SK-N-SH (cell line): ENCODE measurements around the gene MAST4.

Source experiments
- CTCF ChIP-seq: fragments of 200-600 bp; sonication (generic); IDR thresholded peaks from 2 replicates; pipeline ENCODE4 v1.6.1; 2017; ENCODE audit warnings: antibody characterized with exemption, mild to moderate bottlenecking, moderate library complexity
- EP300 ChIP-seq, 2 experiments: IDR thresholded peaks; 2 replicates each; pipeline versions ENCODE4 v1.4.0 to v1.6.1; 2012; ENCODE audit warnings: borderline replicate concordance in 1 of 2, low read depth in 1 of 2, low read length in 1 of 2
- EZH2phosphoT487 ChIP-seq: fragments of 200-600 bp; sonication (generic); IDR thresholded peaks from 2 replicates; pipeline ENCODE4 v1.6.1; 2017; ENCODE audit warnings: low read depth, mixed run types, mild to moderate bottlenecking, antibody characterized with exemption, moderate library complexity, borderline replicate concordance
- FOXM1 ChIP-seq: IDR thresholded peaks from 2 replicates; pipeline ENCODE4 v1.4.0; 2012; ENCODE audit warnings: low read depth, mild to moderate bottlenecking
- GABPA ChIP-seq: IDR thresholded peaks from 2 replicates; pipeline ENCODE4 v1.4.0; 2012; ENCODE audit warnings: low read depth, mild to moderate bottlenecking
- POLR2AphosphoS5 ChIP-seq: IDR thresholded peaks from 2 replicates; pipeline ENCODE4 v1.6.1; 2012; ENCODE audit warnings: low read depth, low read length
- RFX5 ChIP-seq: IDR thresholded peaks from 2 replicates; pipeline ENCODE4 v1.6.1; 2012; ENCODE audit warnings: mild to moderate bottlenecking, improper control_type of control experiment, low read length
- TAF1 ChIP-seq: IDR thresholded peaks from 2 replicates; pipeline ENCODE4 v1.6.1; 2012; ENCODE audit warnings: low read depth, mild to moderate bottlenecking, low read length, moderate library complexity, borderline replicate concordance
- YY1 ChIP-seq: IDR thresholded peaks from 2 replicates; pipeline ENCODE4 v1.4.0; 2012; ENCODE audit warnings: low read depth, mild to moderate bottlenecking
- TF ChIP-seq, protein P1 (sequence below): IDR thresholded peaks from 2 replicates; pipeline ENCODE4 v1.6.1; 2012; ENCODE audit warnings: mild to moderate bottlenecking, low read depth, low read length, moderate library complexity

DNA sequence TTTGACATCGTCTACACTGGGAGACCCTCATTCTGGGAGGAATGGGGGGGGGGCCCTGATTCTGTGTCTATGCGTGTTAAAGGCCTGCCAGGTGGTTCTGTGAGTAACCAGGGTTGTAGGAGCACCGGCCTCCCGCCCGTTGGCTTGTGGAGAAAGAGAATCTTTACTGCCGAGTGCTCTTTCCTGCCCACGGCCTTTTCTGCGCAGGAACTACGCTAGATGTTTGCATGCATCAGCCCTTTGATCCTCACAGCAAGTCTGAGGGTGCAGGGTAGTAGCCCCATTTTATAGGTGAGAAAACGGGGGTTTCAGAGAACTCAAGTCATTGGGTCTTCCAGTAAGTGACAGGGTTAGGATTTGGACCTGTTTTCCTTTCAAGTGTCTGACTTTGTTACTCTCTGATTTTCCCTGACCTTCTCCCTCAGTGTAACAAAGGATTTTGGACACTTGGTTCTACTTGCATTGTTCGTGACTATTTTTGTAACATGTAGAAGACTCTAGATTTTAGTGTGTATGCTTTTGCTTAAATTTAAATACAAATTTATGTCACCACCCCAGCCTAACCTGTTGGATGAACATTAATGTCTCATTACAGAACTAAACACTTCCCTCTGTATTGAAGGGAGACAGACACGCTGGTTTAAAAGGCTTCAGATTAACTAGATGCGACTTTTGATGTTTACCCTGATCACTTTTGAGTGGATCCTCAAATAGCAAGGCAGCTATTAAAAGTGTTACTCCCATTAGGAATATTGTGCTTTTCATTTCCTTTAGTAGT is 22.0 kb downstream of the MAST4 start:
- TF ChIP-seq POLR2AphosphoS5 (no peak), EZH2phosphoT487 (no peak), FOXM1 (no peak), CTCF (no peak), EP300 (IDR thresholded peaks at IDR 0.05; ENCODE audit: borderline replicate concordance in 1 of 2, low read depth in 1 of 2, low read length in 1 of 2) (no peak), TAF1 (no peak), GABPA (no peak), RFX5 (no peak), YY1 (no peak)
- TF ChIP-seq, protein P1, sequence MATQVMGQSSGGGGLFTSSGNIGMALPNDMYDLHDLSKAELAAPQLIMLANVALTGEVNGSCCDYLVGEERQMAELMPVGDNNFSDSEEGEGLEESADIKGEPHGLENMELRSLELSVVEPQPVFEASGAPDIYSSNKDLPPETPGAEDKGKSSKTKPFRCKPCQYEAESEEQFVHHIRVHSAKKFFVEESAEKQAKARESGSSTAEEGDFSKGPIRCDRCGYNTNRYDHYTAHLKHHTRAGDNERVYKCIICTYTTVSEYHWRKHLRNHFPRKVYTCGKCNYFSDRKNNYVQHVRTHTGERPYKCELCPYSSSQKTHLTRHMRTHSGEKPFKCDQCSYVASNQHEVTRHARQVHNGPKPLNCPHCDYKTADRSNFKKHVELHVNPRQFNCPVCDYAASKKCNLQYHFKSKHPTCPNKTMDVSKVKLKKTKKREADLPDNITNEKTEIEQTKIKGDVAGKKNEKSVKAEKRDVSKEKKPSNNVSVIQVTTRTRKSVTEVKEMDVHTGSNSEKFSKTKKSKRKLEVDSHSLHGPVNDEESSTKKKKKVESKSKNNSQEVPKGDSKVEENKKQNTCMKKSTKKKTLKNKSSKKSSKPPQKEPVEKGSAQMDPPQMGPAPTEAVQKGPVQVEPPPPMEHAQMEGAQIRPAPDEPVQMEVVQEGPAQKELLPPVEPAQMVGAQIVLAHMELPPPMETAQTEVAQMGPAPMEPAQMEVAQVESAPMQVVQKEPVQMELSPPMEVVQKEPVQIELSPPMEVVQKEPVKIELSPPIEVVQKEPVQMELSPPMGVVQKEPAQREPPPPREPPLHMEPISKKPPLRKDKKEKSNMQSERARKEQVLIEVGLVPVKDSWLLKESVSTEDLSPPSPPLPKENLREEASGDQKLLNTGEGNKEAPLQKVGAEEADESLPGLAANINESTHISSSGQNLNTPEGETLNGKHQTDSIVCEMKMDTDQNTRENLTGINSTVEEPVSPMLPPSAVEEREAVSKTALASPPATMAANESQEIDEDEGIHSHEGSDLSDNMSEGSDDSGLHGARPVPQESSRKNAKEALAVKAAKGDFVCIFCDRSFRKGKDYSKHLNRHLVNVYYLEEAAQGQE = no peak
